ENCODE data around the gene CSNK1D.

- TF ChIP-seq EZH2phosphoT487 (IDR thresholded peaks at IDR 0.05; ENCODE audit: insufficient read depth, low read depth) (no peak), EZH2 (IDR thresholded peaks at IDR 0.05; ENCODE audit: insufficient read depth, poor library complexity, severe bottlenecking) (no peak)
Observed at GRCh38 chr17:82287868-82288801, 14.6 kb upstream of the CSNK1D start.

All from GM23248 (cell line).